ENCODE results near the gene CFAP46.
"Not testable (repeated sequence)": the region's sequence is repeated elsewhere in the genome, so short reads cannot be mapped to it uniquely, and the experiment has no call there.

Gene CFAP46

GRCh38 chr10:132912713-132913558 is 29.4 kb downstream of the CFAP46 start:
- DNase-seq, result no peak

- no peak for DNase-seq
Observed at GRCh38 chr10:132912225-132912712, 30.1 kb downstream of the CFAP46 start.

- DNase-seq, result no peak
Observed at GRCh38 chr10:132911786-132912097, 30.6 kb downstream of the CFAP46 start.

GRCh38 chr10:132910901-132911785 is 31.2 kb downstream of the CFAP46 start:
- no peak for DNase-seq

- no peak for DNase-seq
Observed at GRCh38 chr10:132910186-132910880, 32.0 kb downstream of the CFAP46 start.

GRCh38 chr10:132909491-132910071 is 32.8 kb downstream of the CFAP46 start:
- no peak for DNase-seq

GRCh38 chr10:132908621-132909295 is 33.6 kb downstream of the CFAP46 start:
- DNase-seq, result no peak

GRCh38 chr10:132907821-132908620 is 34.3 kb downstream of the CFAP46 start:
- DNase-seq, result no peak

GRCh38 chr10:132906836-132907235 is 35.5 kb downstream of the CFAP46 start:
- no peak for DNase-seq

GRCh38 chr10:132906106-132906505 is 36.3 kb downstream of the CFAP46 start:
- DNase-seq, result no peak

GRCh38 chr10:132905661-132906060 is 36.7 kb downstream of the CFAP46 start:
- no peak for DNase-seq

GRCh38 chr10:132904814-132905649 is 37.3 kb downstream of the CFAP46 start:
- DNase-seq, result no peak

- no peak for DNase-seq
Observed at GRCh38 chr10:132904181-132904813, 38.1 kb downstream of the CFAP46 start.

- not testable (repeated sequence) for DNase-seq
Observed at GRCh38 chr10:132902656-132903575, 39.5 kb downstream of the CFAP46 start.

GRCh38 chr10:132901351-132901750 is 41.0 kb downstream of the CFAP46 start:
- no peak for DNase-seq

- no peak for DNase-seq
Observed at GRCh38 chr10:132900211-132900756, 42.1 kb downstream of the CFAP46 start.

GRCh38 chr10:132899751-132900065 is 42.7 kb downstream of the CFAP46 start:
- DNase-seq, result no peak

GRCh38 chr10:132899054-132899750 is 43.2 kb downstream of the CFAP46 start:
- DNase-seq, result no peak
